Urinary bladder (tissue), 4 donors: ENCODE measurements around the gene CPXM2. TPM values are rescaled to one million over a fixed set of nuclear protein-coding genes. Genes with fewer than 3 reads are reported as not detected.

ENCODE experiments used
- DNase-seq: peaks from one replicate; pipeline ENCODE4 v3.0.0-alpha.2; 2015; ENCODE audit errors: extremely low spot score
- H3K27ac ChIP-seq: one replicate; pipeline ENCODE4 v1.5.1; 2013; ENCODE audit warnings: low read depth, mild to moderate bottlenecking, moderate library complexity
- H3K36me3 ChIP-seq: one replicate; pipeline ENCODE4 v1.6.1; 2013; ENCODE audit warnings: mild to moderate bottlenecking, moderate library complexity; ENCODE audit not compliant: insufficient read depth
- H3K4me1 ChIP-seq: one replicate; pipeline ENCODE4 v1.6.1; 2013; ENCODE audit warnings: mild to moderate bottlenecking, moderate library complexity; ENCODE audit not compliant: insufficient read depth
- H3K4me3 ChIP-seq: one replicate; pipeline ENCODE4 v1.5.1; 2013; ENCODE audit warnings: low read depth, low read length
- WGBS: extraction: QIAGEN DNeasy Blood & Tissue Kit; methylation state at CpG from one replicate; pipeline ENCODE4 v1.1.7; 2013; 5-methylcytosine and 5-hydroxymethylcytosine counted together
- polyA plus RNA-seq: library from polyadenylated mRNA; stranded (reverse); fragments of 200-250 nt; gene quantifications from one replicate; pipeline ENCODE4 v1.2.3, GENCODE V29; 2013
- total RNA-seq: library from RNA; depleted of rRNA; stranded (reverse); fragments of >200 nt; gene quantifications from one replicate; pipeline ENCODE4 v1.2.3, GENCODE V29; 2014
- donor health status: healthy with polysubstance abuse.
- donor health status: healthy.

CPXM2 gene
- total and polyA plus RNA-seq, 2 donors, result 12.3 to 48.1 TPM

DNA sequence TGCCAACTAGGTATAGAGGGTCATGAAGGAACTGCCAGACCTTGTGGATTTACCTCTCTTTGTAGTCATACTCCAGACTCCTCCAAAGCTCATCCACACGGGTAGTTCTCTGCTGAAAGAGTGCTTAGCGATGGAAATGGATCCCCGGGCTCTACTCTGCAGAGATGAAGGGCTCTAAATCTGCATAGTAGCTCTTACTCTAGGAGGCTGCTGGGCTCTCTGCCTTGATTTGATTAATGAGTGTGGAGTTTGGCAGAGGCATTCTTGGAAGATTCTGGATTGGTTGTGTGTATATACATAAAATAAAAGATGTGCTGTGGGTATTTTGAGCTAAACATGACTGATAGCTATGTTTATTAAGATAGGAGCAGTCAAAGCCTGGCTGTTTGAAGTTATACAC lies 21.3 kb upstream of the CPXM2 start:
- DNase-seq, result no peak
- Histone ChIP-seq H3K4me3 (no peak overlapping the region), H3K27ac (no peak overlapping the region), H3K36me3 (no peaks in the 10 kb centered on the region), H3K4me1 (no peaks in the 10 kb centered on the region)
- 16% methylated on average over 3 of the region's 3 CpGs for WGBS

DNA sequence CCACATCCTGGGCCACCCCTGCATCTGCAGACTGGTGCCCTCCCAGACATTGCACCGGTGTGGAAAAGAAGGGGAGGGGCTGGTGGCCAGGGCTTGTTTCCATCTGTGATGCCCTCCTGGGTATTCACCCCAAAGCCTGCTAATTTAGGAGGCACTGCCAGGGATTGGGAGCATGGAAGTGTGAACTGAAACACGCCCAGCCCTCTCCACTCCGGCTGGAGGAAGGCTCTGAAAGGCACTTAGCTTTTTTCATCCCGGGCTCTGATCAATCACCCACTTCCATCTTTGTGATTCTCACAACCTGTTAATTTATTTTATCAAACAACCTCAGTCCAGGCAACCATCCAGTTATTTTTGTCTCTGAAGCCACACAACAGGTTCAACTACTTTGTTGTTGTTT lies 20.9 kb upstream of the CPXM2 start:
- Histone ChIP-seq H3K36me3 (no peaks in the 10 kb centered on the region), H3K27ac (no peak overlapping the region), H3K4me3 (no peak overlapping the region), H3K4me1 (no peaks in the 10 kb centered on the region)
- DNase-seq, result no peak
- WGBS, result 55% methylated on average over 4 of the region's 4 CpGs

GRCh38 chr10:123911866-123912265 lies 20.3 kb upstream of the CPXM2 start:
- Histone ChIP-seq H3K4me1 (no peaks in the 10 kb centered on the region), H3K4me3 (no peak overlapping the region), H3K27ac (no peak overlapping the region), H3K36me3 (no peaks in the 10 kb centered on the region)
- DNase-seq, result no peak
- WGBS, result 31% methylated on average over 9 of the region's 9 CpGs

GRCh38 chr10:123909866-123910265 lies 18.3 kb upstream of the CPXM2 start:
- no peak overlapping the region for H3K4me3 ChIP-seq
- H3K4me1 ChIP-seq, result no peaks in the 10 kb centered on the region
- 95% methylated on average over 8 of the region's 8 CpGs for WGBS
- H3K36me3 ChIP-seq, result no peaks in the 10 kb centered on the region
- DNase-seq, result no peak
- H3K27ac ChIP-seq, result no peak overlapping the region

DNA sequence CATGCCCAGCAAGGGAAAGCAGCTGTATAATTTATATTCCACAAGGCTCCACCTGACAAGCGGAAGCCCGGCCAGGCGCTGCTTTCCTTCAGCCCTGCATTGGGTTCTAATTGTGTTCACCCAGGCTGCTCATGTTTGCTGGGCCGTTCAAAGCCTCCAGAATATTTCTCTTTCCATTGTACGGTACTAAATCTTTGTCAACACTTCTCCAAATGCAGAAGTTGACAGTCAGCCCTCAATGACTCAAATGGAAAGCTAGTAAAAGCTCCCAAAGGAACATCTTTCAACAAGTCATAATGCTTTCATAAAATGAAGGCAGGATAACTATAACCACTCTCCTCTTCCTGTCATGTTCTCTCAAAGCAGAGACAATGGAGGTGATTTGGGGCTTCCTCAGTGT lies 17.8 kb upstream of the CPXM2 start:
- H3K36me3 ChIP-seq, result no peaks in the 10 kb centered on the region
- H3K4me1 ChIP-seq, result no peaks in the 10 kb centered on the region
- H3K27ac ChIP-seq, result no peak overlapping the region
- no peak for DNase-seq
- H3K4me3 ChIP-seq, result no peak overlapping the region
- WGBS, result 63% methylated on average over 5 of the region's 5 CpGs

DNA sequence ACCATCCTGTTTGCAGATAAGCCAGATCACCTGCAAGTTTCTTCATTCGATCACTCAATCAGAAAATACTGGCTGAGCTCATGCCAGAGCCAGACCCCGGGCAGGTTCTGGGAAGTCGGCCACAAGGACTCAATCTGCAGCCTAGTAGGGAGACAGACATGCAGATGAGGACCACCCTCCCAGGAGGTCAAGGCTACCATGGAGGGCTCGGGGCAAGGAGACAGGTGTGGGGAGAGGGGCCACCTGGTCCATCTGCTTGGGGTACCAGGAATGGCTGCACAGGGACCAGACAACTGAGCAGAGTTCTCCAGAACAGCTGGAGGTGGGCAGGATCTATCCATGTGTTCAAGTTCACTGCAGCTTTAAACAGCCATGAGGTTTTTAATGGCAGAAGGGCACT lies 16.8 kb upstream of the CPXM2 start:
- no peak for DNase-seq
- H3K4me3 ChIP-seq, result no peak overlapping the region
- H3K36me3 ChIP-seq, result no peaks in the 10 kb centered on the region
- H3K4me1 ChIP-seq, result no peaks in the 10 kb centered on the region
- no peak overlapping the region for H3K27ac ChIP-seq
- 84% methylated on average over 4 of the region's 4 CpGs for WGBS

- DNase-seq, result no peak
- Histone ChIP-seq H3K4me1 (no peaks in the 10 kb centered on the region), H3K4me3 (no peak overlapping the region), H3K36me3 (no peaks in the 10 kb centered on the region), H3K27ac (no peak overlapping the region)
- 51% methylated on average over 14 of the region's 14 CpGs for WGBS
Observed at GRCh38 chr10:123906884-123907652, 15.5 kb upstream of the CPXM2 start.

GRCh38 chr10:123906296-123906695 lies 14.7 kb upstream of the CPXM2 start:
- Histone ChIP-seq H3K36me3 (no peaks in the 10 kb centered on the region), H3K4me3 (no peak overlapping the region), H3K4me1 (no peaks in the 10 kb centered on the region), H3K27ac (no peak overlapping the region)
- no peak for DNase-seq
- 76% methylated on average over 4 of the region's 4 CpGs for WGBS

DNA sequence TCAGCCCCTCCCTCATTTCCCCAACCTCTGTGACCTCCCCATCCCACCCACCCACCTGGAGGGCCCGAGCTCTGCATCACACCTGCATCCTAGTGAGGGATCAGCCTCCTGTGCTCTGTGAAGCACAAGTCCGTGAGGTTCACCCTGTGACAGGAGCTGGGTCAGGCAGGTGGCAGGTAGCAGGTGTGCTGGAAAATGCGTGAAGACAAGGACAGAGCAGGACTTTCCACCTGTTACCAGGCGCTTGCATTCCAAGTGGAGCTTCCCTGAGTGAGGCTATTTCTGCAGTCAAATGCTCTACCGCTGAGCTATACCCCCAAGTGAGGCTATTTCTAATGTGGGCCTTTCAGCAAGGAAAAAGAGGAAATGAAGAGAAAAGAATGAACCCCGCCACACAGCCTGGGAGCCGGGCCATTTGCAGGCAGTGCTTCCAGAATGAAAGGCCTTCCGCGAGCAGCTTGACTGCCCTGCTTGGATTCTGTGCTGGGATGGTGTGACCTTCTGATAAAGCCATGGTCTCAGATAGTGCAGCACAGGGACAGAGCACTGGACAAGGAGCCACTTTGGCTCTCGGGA lies 13.3 kb upstream of the CPXM2 start:
- no peaks in the 10 kb centered on the region for H3K36me3 ChIP-seq
- WGBS, result 66% methylated on average over 10 of the region's 10 CpGs
- no peak for DNase-seq
- no peaks in the 10 kb centered on the region for H3K4me1 ChIP-seq
- no peak overlapping the region for H3K4me3 ChIP-seq
- H3K27ac ChIP-seq, result no peak overlapping the region

DNA sequence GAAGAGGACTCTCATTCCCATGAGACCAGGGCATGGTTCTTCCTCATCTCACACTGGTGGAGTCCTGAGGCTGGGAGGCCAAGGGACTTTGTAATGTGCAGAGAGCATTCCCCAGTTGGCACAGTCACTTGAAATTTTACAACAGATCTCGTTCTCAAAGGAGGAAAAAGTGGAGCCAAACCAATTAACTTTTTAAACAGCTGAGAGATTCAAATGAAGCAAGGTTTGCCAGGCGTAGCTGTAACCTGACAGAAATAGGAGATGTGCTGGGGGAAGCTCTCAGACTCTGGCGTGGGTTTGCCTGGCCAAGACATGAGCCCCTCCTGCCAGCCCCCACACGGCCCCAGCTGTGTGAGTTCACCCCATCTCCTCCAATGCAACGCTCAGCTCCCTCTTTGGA lies 12.0 kb upstream of the CPXM2 start:
- WGBS, result 49% methylated on average over 5 of the region's 5 CpGs
- Histone ChIP-seq H3K4me3 (no peak overlapping the region), H3K36me3 (no peaks in the 10 kb centered on the region), H3K4me1 (no peaks in the 10 kb centered on the region), H3K27ac (no peak overlapping the region)
- DNase-seq, result no peak

GRCh38 chr10:123901621-123902020 lies 10.0 kb upstream of the CPXM2 start:
- Histone ChIP-seq H3K4me1 (no peaks in the 10 kb centered on the region), H3K36me3 (no peaks in the 10 kb centered on the region), H3K27ac (no peak overlapping the region), H3K4me3 (no peak overlapping the region)
- 92% methylated on average over 4 of the region's 4 CpGs for WGBS
- no peak for DNase-seq

DNA sequence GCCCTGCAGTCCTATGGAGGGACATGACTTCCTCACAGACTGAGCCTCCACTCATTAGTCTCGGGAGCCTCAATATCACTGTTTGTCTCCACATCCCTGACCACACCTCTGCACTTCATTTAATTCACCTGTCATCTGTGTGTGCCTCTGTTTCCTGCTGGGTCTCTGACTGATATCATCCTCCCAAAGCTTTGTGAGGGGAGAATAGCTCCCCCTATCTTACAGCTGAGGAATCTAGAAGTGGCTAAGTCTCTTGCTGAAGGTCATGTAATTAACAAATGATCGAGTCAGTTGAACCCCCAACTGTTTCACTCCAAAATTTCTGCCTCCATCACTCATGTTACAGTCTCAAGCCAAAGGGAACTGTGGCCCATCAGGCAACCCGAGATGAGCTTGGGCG lies 5.5 kb upstream of the CPXM2 start:
- H3K36me3 ChIP-seq, result no peaks in the 10 kb centered on the region
- no peak overlapping the region for H3K27ac ChIP-seq
- H3K4me3 ChIP-seq, result no peak overlapping the region
- DNase-seq, result no peak
- WGBS, result 82% methylated on average over 4 of the region's 4 CpGs
- no peaks in the 10 kb centered on the region for H3K4me1 ChIP-seq

- Histone ChIP-seq H3K27ac (no peak overlapping the region), H3K4me1 (no peaks in the 10 kb centered on the region), H3K36me3 (no peaks in the 10 kb centered on the region), H3K4me3 (no peak overlapping the region)
- no peak for DNase-seq
- WGBS, result 52% methylated on average over 4 of the region's 4 CpGs
Observed at GRCh38 chr10:123896246-123896927, 4.8 kb upstream of the CPXM2 start.

- 80% methylated on average over 8 of the region's 8 CpGs for WGBS
- Histone ChIP-seq H3K4me3 (no peak overlapping the region), H3K4me1 (no peaks in the 10 kb centered on the region), H3K36me3 (no peaks in the 10 kb centered on the region), H3K27ac (no peak overlapping the region)
- no peak for DNase-seq
Observed at GRCh38 chr10:123893651-123894050, 2.0 kb upstream of the CPXM2 start.
